ENCODE results near the gene EFHC1. TPM values are rescaled to one million over a fixed set of nuclear protein-coding genes. Genes with fewer than 3 reads are reported as not detected.

Gene EFHC1
- total RNA-seq, 4 donors from 2014 or later = 17.1 to 28.4 (median 19.5) TPM

- DNase-seq = peak; percentile 76
- peaks cover 18 to 41% (median 26%) of the 10 kb centered on the region in 4 donors for H3K4me1 ChIP-seq
- in situ Hi-C loops (cut with MboI; ENCODE audit: low pct_ligation_motif_present in 1 of 4, low pct_unique_long_range_greater_than_20kb in 1 of 4, low sequenced_read_pairs in 3 of 4) = no loop called here
- no peaks in the 10 kb centered on the region for H3K27me3 ChIP-seq
- H3K9me3 ChIP-seq = no peaks in the 10 kb centered on the region
- H3K4me3 ChIP-seq = no peak overlapping the region
- TF ChIP-seq EP300 (IDR thresholded peaks at IDR 0.05; ENCODE audit: low read depth) (no peak), POLR2A (IDR thresholded peaks at IDR 0.05) (peak; percentile 17), POLR2AphosphoS5 (IDR thresholded peaks at IDR 0.05) (peak; percentile 81 to 87 (median 82))
- H3K36me3 ChIP-seq = no peaks in the 10 kb centered on the region
- intact Hi-C loops (cut with DNase I; ENCODE audit: low total_unique reads) = no loop called here
- H3K27ac ChIP-seq = peak overlapping the region; percentile 81 to 92 (median 87)
- WGBS, 2 donors (ENCODE audit: low coverage in 1 of 2) = 51 to 65% methylated on average over 4 to 14 of the region's 14 CpGs
Measured at GRCh38 chr6:52517502-52518278, 97.5 kb downstream of the EFHC1 start.

GRCh38 chr6:52518279-52518945, 98.3 kb downstream of the EFHC1 start:
- Histone ChIP-seq H3K4me1 (peaks cover 19 to 39% (median 29%) of the 10 kb centered on the region in 4 donors), H3K36me3 (no peaks in the 10 kb centered on the region), H3K27ac (peak overlapping the region; percentile 81 to 92 (median 87)), H3K9me3 (no peaks in the 10 kb centered on the region), H3K4me3 (no peak overlapping the region), H3K27me3 (no peaks in the 10 kb centered on the region)
- in situ Hi-C loops (cut with MboI; ENCODE audit: low pct_ligation_motif_present in 1 of 4, low pct_unique_long_range_greater_than_20kb in 1 of 4, low sequenced_read_pairs in 3 of 4) = no loop called here
- 82 to 88% methylated on average over 6 to 13 of the region's 13 CpGs for WGBS, 2 donors (ENCODE audit: low coverage in 1 of 2)
- intact Hi-C loops (cut with DNase I; ENCODE audit: low total_unique reads) = no loop called here
- TF ChIP-seq POLR2AphosphoS5 (IDR thresholded peaks at IDR 0.05) = no peak
- no peak for TF ChIP-seq EP300 (IDR thresholded peaks at IDR 0.05; ENCODE audit: low read depth)
- TF ChIP-seq, protein P1, sequence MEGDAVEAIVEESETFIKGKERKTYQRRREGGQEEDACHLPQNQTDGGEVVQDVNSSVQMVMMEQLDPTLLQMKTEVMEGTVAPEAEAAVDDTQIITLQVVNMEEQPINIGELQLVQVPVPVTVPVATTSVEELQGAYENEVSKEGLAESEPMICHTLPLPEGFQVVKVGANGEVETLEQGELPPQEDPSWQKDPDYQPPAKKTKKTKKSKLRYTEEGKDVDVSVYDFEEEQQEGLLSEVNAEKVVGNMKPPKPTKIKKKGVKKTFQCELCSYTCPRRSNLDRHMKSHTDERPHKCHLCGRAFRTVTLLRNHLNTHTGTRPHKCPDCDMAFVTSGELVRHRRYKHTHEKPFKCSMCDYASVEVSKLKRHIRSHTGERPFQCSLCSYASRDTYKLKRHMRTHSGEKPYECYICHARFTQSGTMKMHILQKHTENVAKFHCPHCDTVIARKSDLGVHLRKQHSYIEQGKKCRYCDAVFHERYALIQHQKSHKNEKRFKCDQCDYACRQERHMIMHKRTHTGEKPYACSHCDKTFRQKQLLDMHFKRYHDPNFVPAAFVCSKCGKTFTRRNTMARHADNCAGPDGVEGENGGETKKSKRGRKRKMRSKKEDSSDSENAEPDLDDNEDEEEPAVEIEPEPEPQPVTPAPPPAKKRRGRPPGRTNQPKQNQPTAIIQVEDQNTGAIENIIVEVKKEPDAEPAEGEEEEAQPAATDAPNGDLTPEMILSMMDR (IDR thresholded peaks at IDR 0.05) = no peak
- no peak for TF ChIP-seq POLR2A (IDR thresholded peaks at IDR 0.05)
- no peak for DNase-seq

GRCh38 chr6:52519618-52520017, 99.5 kb downstream of the EFHC1 start:
- intact Hi-C loops (cut with DNase I; ENCODE audit: low total_unique reads) = loop anchor here (5.0 kb wide), 1 partner anchor 48 kb away; no protein-coding TSS in a partner anchor
- H3K4me3 ChIP-seq = no peak overlapping the region

DNA sequence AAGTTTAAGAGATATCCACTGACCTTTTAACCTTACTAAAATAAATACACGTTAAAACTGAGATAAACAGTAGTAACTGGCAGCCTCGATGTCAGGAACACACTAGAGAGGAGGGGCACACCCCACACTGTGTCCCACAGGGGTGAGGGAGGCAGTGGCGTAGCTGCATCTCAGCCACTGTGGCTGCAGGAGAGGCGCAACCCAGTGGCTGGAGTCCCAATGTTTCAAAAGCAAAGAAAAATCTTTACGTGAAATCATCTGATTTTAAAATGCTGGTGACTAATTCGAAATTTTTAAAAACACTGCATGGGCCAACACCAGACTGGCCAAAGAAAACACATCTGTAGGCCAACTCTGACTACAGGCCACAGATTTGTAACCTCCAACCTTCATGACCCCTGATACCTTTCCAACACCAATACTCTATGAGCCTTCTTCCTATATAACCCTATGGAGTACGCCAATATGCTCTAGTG, 102.0 kb downstream of the EFHC1 start:
- 49 to 51% methylated on average over 2 to 7 of the region's 7 CpGs for WGBS, 2 donors (ENCODE audit: low coverage in 1 of 2)

More at GRCh38 chr6:52519618-52520017, 99.5 kb downstream of the EFHC1 start:
- Histone ChIP-seq H3K4me1 (peaks cover 19 to 31% (median 30%) of the 10 kb centered on the region in 4 donors), H3K36me3 (no peaks in the 10 kb centered on the region), H3K27ac (no peak overlapping the region), H3K27me3 (no peaks in the 10 kb centered on the region), H3K9me3 (no peaks in the 10 kb centered on the region)
- DNase-seq = no peak
- no peak for TF ChIP-seq EP300 (IDR thresholded peaks at IDR 0.05; ENCODE audit: low read depth)
- TF ChIP-seq POLR2A (IDR thresholded peaks at IDR 0.05) = no peak
- TF ChIP-seq POLR2AphosphoS5 (IDR thresholded peaks at IDR 0.05) = no peak
- TF ChIP-seq, protein P1 (IDR thresholded peaks at IDR 0.05) = no peak
- 88 to 94% methylated on average over 4 of the region's 4 CpGs for WGBS, 2 donors (ENCODE audit: low coverage in 1 of 2)
- in situ Hi-C loops (cut with MboI; ENCODE audit: low pct_ligation_motif_present in 1 of 4, low pct_unique_long_range_greater_than_20kb in 1 of 4, low sequenced_read_pairs in 3 of 4) = no loop called here

More for the DNA sequence above, 102.0 kb downstream of the EFHC1 start:
- no peak for TF ChIP-seq POLR2AphosphoS5 (IDR thresholded peaks at IDR 0.05)
- TF ChIP-seq POLR2A (IDR thresholded peaks at IDR 0.05) = no peak
- TF ChIP-seq, protein P1 (IDR thresholded peaks at IDR 0.05) = no peak
- TF ChIP-seq EP300 (IDR thresholded peaks at IDR 0.05; ENCODE audit: low read depth) = no peak
- in situ Hi-C loops (cut with MboI; ENCODE audit: low pct_ligation_motif_present in 1 of 4, low pct_unique_long_range_greater_than_20kb in 1 of 4, low sequenced_read_pairs in 3 of 4) = no loop called here
- H3K4me3 ChIP-seq = no peak overlapping the region
- peak overlapping the region; percentile 32 to 72 (median 62) for H3K27ac ChIP-seq
- DNase-seq = no peak
- H3K36me3 ChIP-seq = no peaks in the 10 kb centered on the region
- intact Hi-C loops (cut with DNase I; ENCODE audit: low total_unique reads) = loop anchor here (5.0 kb wide), 1 partner anchor 45 kb away; no protein-coding TSS in a partner anchor
- H3K9me3 ChIP-seq = no peaks in the 10 kb centered on the region
- no peaks in the 10 kb centered on the region for H3K27me3 ChIP-seq
- peaks cover 19 to 29% (median 24%) of the 10 kb centered on the region in 4 donors for H3K4me1 ChIP-seq

All from transverse colon (tissue), 4 donors.